Epithelial cell of prostate (primary cell): ENCODE measurements around the gene TMOD2.
A peak's percentile ranks its signal among the peaks of the same experiment; 100 is the strongest.
"Not testable (repeated sequence)": the region's sequence is repeated elsewhere in the genome, so short reads cannot be mapped to it uniquely, and the experiment has no call there.

ENCODE experiments used
- DNase-seq: peaks from one replicate; pipeline ENCODE4 v3.0.0-alpha.2; 2011; ENCODE audit warnings: low read depth, low spot score
- H3K27ac ChIP-seq: fragments of 450-650 bp; 2 replicates; pipeline ENCODE4 v1.5.1; 2017; ENCODE audit warnings: mild to moderate bottlenecking

TMOD2 gene

GRCh38 chr15:51768018-51768417 lies 16.6 kb downstream of the TMOD2 start:
- no peak overlapping the region for H3K27ac ChIP-seq
- no peak for DNase-seq

GRCh38 chr15:51770902-51771301 lies 19.5 kb downstream of the TMOD2 start:
- no peak for DNase-seq
- no peak overlapping the region for H3K27ac ChIP-seq

- no peak overlapping the region for H3K27ac ChIP-seq
- no peak for DNase-seq
Measured at GRCh38 chr15:51771773-51772172, 20.4 kb downstream of the TMOD2 start.

- DNase-seq, result no peak
- no peak overlapping the region for H3K27ac ChIP-seq
Measured at GRCh38 chr15:51774916-51775315, 23.5 kb downstream of the TMOD2 start.

- no peak for DNase-seq
- peak overlapping the region; percentile 36 for H3K27ac ChIP-seq
Measured at GRCh38 chr15:51775967-51776816, 24.8 kb downstream of the TMOD2 start.

- H3K27ac ChIP-seq, result peak overlapping the region; percentile 36
- DNase-seq, result peak; percentile 87
Measured at GRCh38 chr15:51776952-51777569, 25.7 kb downstream of the TMOD2 start.

GRCh38 chr15:51780636-51781035 lies 29.2 kb downstream of the TMOD2 start:
- H3K27ac ChIP-seq, result no peak overlapping the region
- DNase-seq, result no peak

- no peak for DNase-seq
- no peak overlapping the region for H3K27ac ChIP-seq
Measured at GRCh38 chr15:51781506-51781905, 30.1 kb downstream of the TMOD2 start.

- no peak overlapping the region for H3K27ac ChIP-seq
- no peak for DNase-seq
Measured at GRCh38 chr15:51782357-51782896, 31.0 kb downstream of the TMOD2 start.

- no peak overlapping the region for H3K27ac ChIP-seq
- no peak for DNase-seq
Measured at GRCh38 chr15:51783967-51784366, 32.6 kb downstream of the TMOD2 start.

GRCh38 chr15:51787130-51787529 lies 35.7 kb downstream of the TMOD2 start:
- not testable (repeated sequence) for H3K27ac ChIP-seq, DNase-seq

GRCh38 chr15:51792474-51792873 lies 41.1 kb downstream of the TMOD2 start:
- not testable (repeated sequence) for DNase-seq, H3K27ac ChIP-seq

GRCh38 chr15:51793521-51794305 lies 42.3 kb downstream of the TMOD2 start:
- no peak for DNase-seq
- H3K27ac ChIP-seq, result no peak overlapping the region

GRCh38 chr15:51796847-51797401 lies 45.5 kb downstream of the TMOD2 start:
- no peak overlapping the region for H3K27ac ChIP-seq
- no peak for DNase-seq

- no peak overlapping the region for H3K27ac ChIP-seq
- DNase-seq, result no peak
Measured at GRCh38 chr15:51798281-51798680, 46.9 kb downstream of the TMOD2 start.

- no peak for DNase-seq
Measured at GRCh38 chr15:51799282-51800252, 48.2 kb downstream of the TMOD2 start.

GRCh38 chr15:51801391-51801835 lies 50.0 kb downstream of the TMOD2 start:
- peak overlapping the region; percentile 50 for H3K27ac ChIP-seq
- no peak for DNase-seq

More at GRCh38 chr15:51799282-51800252, 48.2 kb downstream of the TMOD2 start:
- H3K27ac ChIP-seq, result no peak overlapping the region

GRCh38 chr15:51802593-51802992 lies 51.2 kb downstream of the TMOD2 start:
- no peak for DNase-seq
- no peak overlapping the region for H3K27ac ChIP-seq

GRCh38 chr15:51803965-51804364 lies 52.6 kb downstream of the TMOD2 start:
- no peak for DNase-seq
- no peak overlapping the region for H3K27ac ChIP-seq
